ENCODE data around the gene NDRG4.

GRCh38 chr16:58451945-58452401, 48.0 kb upstream of the NDRG4 start:
- TF ChIP-seq POLR2A (IDR thresholded peaks at IDR 0.05), result no peak
- no peak for TF ChIP-seq CTCF (IDR thresholded peaks at IDR 0.05)
